ENCODE results near the gene CTLA4.

GRCh38 chr2:203873921-203874631 lies 6.5 kb downstream of the CTLA4 start:
- TF ChIP-seq TARDBP (IDR thresholded peaks at IDR 0.05) (no peak), HDGF (IDR thresholded peaks at IDR 0.05; ENCODE audit: borderline replicate concordance) (no peak), SP1 (IDR thresholded peaks at IDR 0.05) (no peak), ZNF384 (IDR thresholded peaks at IDR 0.05) (no peak), FOXM1 (IDR thresholded peaks at IDR 0.05; ENCODE audit: borderline replicate concordance) (no peak), ELF4 (IDR thresholded peaks at IDR 0.05) (no peak), FOXA1 (IDR thresholded peaks at IDR 0.05) (no peak), CTBP1 (IDR thresholded peaks at IDR 0.05; ENCODE audit: borderline replicate concordance) (no peak), FOXK2 (IDR thresholded peaks at IDR 0.05) (no peak), PKNOX1 (IDR thresholded peaks at IDR 0.05) (no peak)

Measured in HEK293T (cell line).